H1 (cell line): ENCODE measurements around the gene LDLRAD4. TPM values are rescaled to one million over a fixed set of nuclear protein-coding genes. Genes with fewer than 3 reads are reported as not detected.

Source experiments
- CTCF ChIA-PET: fragments of 300-600 bp; sonication (Branson Sonifier 250); formaldehyde crosslinking; loops from one replicate; lab custom pipeline; 2021; ENCODE audit not compliant: partially characterized antibody; lab: Charles Lee
- POLR2A ChIA-PET: fragments of 300-600 bp; sonication (Branson Sonifier 250); formaldehyde crosslinking; loops from one replicate; lab custom pipeline; 2021; ENCODE audit warnings: inconsistent platforms; ENCODE audit not compliant: partially characterized antibody; lab: Charles Lee
- DNase-seq, 2 experiments: peaks; one replicate each; pipeline versions ENCODE4 v3.0.0 to v3.0.0-alpha.2; 2010 to 2022; ENCODE audit warnings: low spot score in 2 of 2, low read depth in 1 of 2, mixed read lengths in 1 of 2
- FAIRE-seq: peaks from 2 replicates; lab custom pipeline; 2011; peaks lifted over from hg19 to GRCh38; lab: Jason Lieb, UNC
- H2AFZ ChIP-seq: 2 replicates; pipeline ENCODE4 v1.8.1; 2012; ENCODE audit warnings: low read length, inconsistent platforms
- H2AK5ac ChIP-seq: 2 replicates; pipeline ENCODE4 v1.6.1; 2013; ENCODE audit warnings: low read depth, low read length
- H2BK120ac ChIP-seq: replicated peaks from 2 replicates; pipeline ENCODE3; 2013; ENCODE audit warnings: low read depth, low read length, inconsistent platforms
- H2BK12ac ChIP-seq: 2 replicates; pipeline ENCODE4 v1.6.1; 2013; ENCODE audit warnings: low read depth, low read length
- H2BK15ac ChIP-seq: 2 replicates; pipeline ENCODE4 v1.6.1; 2013; ENCODE audit warnings: low read length
- H2BK20ac ChIP-seq: 2 replicates; pipeline ENCODE4 v1.6.1; 2013; ENCODE audit warnings: low read length
- H2BK5ac ChIP-seq: 2 replicates; pipeline ENCODE4 v1.6.1; 2013; ENCODE audit warnings: low read depth, low read length
- H3K14ac ChIP-seq: 2 replicates; pipeline ENCODE4 v1.6.1; 2013; ENCODE audit warnings: inconsistent platforms; ENCODE audit not compliant: insufficient read length
- H3K18ac ChIP-seq: 2 replicates; pipeline ENCODE4 v1.6.1; 2013; ENCODE audit warnings: low read length; ENCODE audit errors: extremely low read depth
- H3K23ac ChIP-seq: 2 replicates; pipeline ENCODE4 v1.6.1; 2013; ENCODE audit warnings: inconsistent platforms; ENCODE audit not compliant: insufficient read length
- H3K23me2 ChIP-seq: 2 replicates; pipeline ENCODE4 v1.6.1; 2013; ENCODE audit warnings: low read depth, low read length
- H3K27ac ChIP-seq: 2 replicates; pipeline ENCODE4 v1.6.1; 2011; ENCODE audit warnings: low read depth, low read length, inconsistent platforms
- H3K27me3 ChIP-seq, 4 experiments: replicated peaks in 1 of 4; 1 replicate in 1 of 4; 2 replicates in 3 of 4; pipeline versions ENCODE4 v1.6.1 to v1.8.1; 2011 to 2013; ENCODE audit warnings: low read length in 3 of 4, mild to moderate bottlenecking in 3 of 4, inconsistent platforms in 2 of 4, mixed read lengths in 2 of 4, moderate library complexity in 1 of 4; ENCODE audit not compliant: control insufficient read depth in 3 of 4, insufficient read depth in 3 of 4; ENCODE audit errors: extremely low read depth in 1 of 4
- H3K36me3 ChIP-seq, 4 experiments: 2 replicates each; pipeline versions ENCODE4 v1.6.1 to v1.8.1; 2011 to 2013; ENCODE audit warnings: mild to moderate bottlenecking in 4 of 4, low read length in 3 of 4, moderate library complexity in 2 of 4, control low read depth in 1 of 4, inconsistent platforms in 1 of 4; ENCODE audit not compliant: insufficient read depth in 4 of 4, control insufficient read depth in 2 of 4
- H3K4ac ChIP-seq: replicated peaks from 2 replicates; pipeline ENCODE3; 2013; ENCODE audit warnings: low read length, low read depth, mixed read lengths, inconsistent platforms; ENCODE audit not compliant: insufficient read length
- H3K4me1 ChIP-seq, 4 experiments: replicated peaks in 1 of 4; 1 replicate in 1 of 4; 2 replicates in 3 of 4; pipeline versions ENCODE4 v1.6.1 to v1.8.1; 2011 to 2013; ENCODE audit warnings: low read length in 3 of 4, inconsistent platforms in 2 of 4, mixed read lengths in 1 of 4; ENCODE audit not compliant: insufficient read depth in 4 of 4, control insufficient read depth in 3 of 4
- H3K4me2 ChIP-seq, 2 experiments: 2 replicates each; pipeline versions ENCODE4 v1.6.1 to v1.8.1; 2011 to 2013; ENCODE audit warnings: low read depth in 2 of 2, low read length in 2 of 2, control low read depth in 1 of 2, inconsistent platforms in 1 of 2, mild to moderate bottlenecking in 1 of 2; ENCODE audit not compliant: insufficient read depth in 1 of 2
- H3K4me3 ChIP-seq, 4 experiments: fragments of 200-600, 300-600 bp in 1 of 4; sonication (generic), shearing (Covaris generic), sonication (Bioruptor Twin) in 1 of 4; 2 replicates each; pipeline versions ENCODE4 v1.5.1 to v1.8.1; 2011 to 2016; ENCODE audit warnings: low read length in 4 of 4, low read depth in 3 of 4, control low read depth in 2 of 4, inconsistent platforms in 2 of 4, mild to moderate bottlenecking in 2 of 4, mixed read lengths in 1 of 4, moderate library complexity in 1 of 4; ENCODE audit not compliant: insufficient read depth in 2 of 4; ENCODE audit errors: extremely low read depth in 1 of 4
- H3K56ac ChIP-seq: replicated peaks from 2 replicates; pipeline ENCODE3; 2013; ENCODE audit warnings: low read depth, mild to moderate bottlenecking, mixed read lengths, low read length, inconsistent platforms; ENCODE audit not compliant: insufficient read length
- H3K79me1 ChIP-seq: 2 replicates; pipeline ENCODE4 v1.6.1; 2013; ENCODE audit warnings: low read depth, low read length, control low read depth
- H3K79me2 ChIP-seq, 2 experiments: 2 replicates each; pipeline versions ENCODE4 v1.6.1 to v1.8.1; 2012 to 2013; ENCODE audit warnings: low read length in 2 of 2, mild to moderate bottlenecking in 2 of 2, inconsistent platforms in 1 of 2; ENCODE audit not compliant: insufficient read depth in 2 of 2, control insufficient read depth in 1 of 2
- H3K9ac ChIP-seq, 4 experiments: replicated peaks in 1 of 4; 1 replicate in 1 of 4; 2 replicates in 3 of 4; pipeline versions ENCODE4 v1.6.1 to v1.8.1; 2011 to 2013; ENCODE audit warnings: low read depth in 3 of 4, low read length in 3 of 4, control low read depth in 2 of 4, mild to moderate bottlenecking in 2 of 4, moderate library complexity in 2 of 4, inconsistent platforms in 1 of 4; ENCODE audit errors: extremely low read depth in 1 of 4
- H3K9me3 ChIP-seq, 2 experiments: 2 replicates each; pipeline versions ENCODE4 v1.6.1 to v1.8.1; 2012 to 2013; ENCODE audit warnings: mild to moderate bottlenecking in 2 of 2, moderate library complexity in 2 of 2, control low read depth in 1 of 2, inconsistent platforms in 1 of 2, low read depth in 1 of 2, low read length in 1 of 2, mixed read lengths in 1 of 2; ENCODE audit not compliant: insufficient read depth in 2 of 2
- H4K20me1 ChIP-seq, 2 experiments: replicated peaks in 1 of 2; 2 replicates each; pipeline versions ENCODE3 to v1.8.1; 2011 to 2013; ENCODE audit warnings: inconsistent platforms in 2 of 2, low read length in 2 of 2, mild to moderate bottlenecking in 1 of 2; ENCODE audit not compliant: insufficient read depth in 2 of 2, control insufficient read depth in 1 of 2
- H4K5ac ChIP-seq: 2 replicates; pipeline ENCODE4 v1.6.1; 2013; ENCODE audit warnings: low read length, low read depth, mixed read lengths, inconsistent platforms; ENCODE audit not compliant: insufficient read length
- H4K8ac ChIP-seq: 2 replicates; pipeline ENCODE4 v1.8.0; 2013; ENCODE audit warnings: mild to moderate bottlenecking, moderate library complexity, low read length, inconsistent platforms; ENCODE audit not compliant: insufficient read depth; ENCODE audit errors: extremely low read depth
- H4K91ac ChIP-seq: replicated peaks from 2 replicates; pipeline ENCODE3; 2013; ENCODE audit warnings: low read length, mixed read lengths, inconsistent platforms; ENCODE audit not compliant: insufficient read length
- ATF3 ChIP-seq: IDR thresholded peaks from 2 replicates; pipeline ENCODE4 v1.6.1; 2011; ENCODE audit warnings: low read depth, mild to moderate bottlenecking, low read length; ENCODE audit not compliant: insufficient read depth
- CHD2 ChIP-seq: IDR thresholded peaks from 2 replicates; pipeline ENCODE4 v1.6.1; 2012; ENCODE audit warnings: low read length, improper control_type of control experiment
- EGR1 ChIP-seq: IDR thresholded peaks from 2 replicates; pipeline ENCODE4 v1.6.1; 2011; ENCODE audit warnings: low read depth, low read length, borderline replicate concordance
- EZH2 ChIP-seq: fragments of 200-600 bp; sonication (generic); IDR thresholded peaks from 2 replicates; pipeline ENCODE4 v1.7.1; 2012; ENCODE audit warnings: low read depth, mild to moderate bottlenecking, moderate library complexity, low read length, inconsistent platforms; ENCODE audit not compliant: severe bottlenecking
- KDM4A ChIP-seq: IDR thresholded peaks from one replicate; pipeline ENCODE4 v1.7.1; 2012; ENCODE audit warnings: low read depth, mild to moderate bottlenecking, moderate library complexity, low read length, inconsistent platforms; ENCODE audit not compliant: severe bottlenecking
- POU5F1 ChIP-seq: IDR thresholded peaks from 2 replicates; pipeline ENCODE4 v1.6.1; 2011; ENCODE audit warnings: low read depth, mild to moderate bottlenecking, low read length, moderate library complexity
- RFX5 ChIP-seq: IDR thresholded peaks from 2 replicates; pipeline ENCODE4 v1.6.1; 2011; ENCODE audit warnings: low read depth, low read length, improper control_type of control experiment, borderline replicate concordance
- TAF1 ChIP-seq: IDR thresholded peaks from 2 replicates; pipeline ENCODE4 v1.6.1; 2011; ENCODE audit warnings: mild to moderate bottlenecking, low read depth, low read length
- TEAD4 ChIP-seq: IDR thresholded peaks from 2 replicates; pipeline ENCODE4 v1.6.1; 2012; ENCODE audit warnings: low read depth, low read length, inconsistent platforms, mixed read lengths
- WGBS, 2 experiments: shearing (Covaris generic) in 1 of 2; methylation state at CpG; one replicate each; pipeline versions ENCODE4 v1.1.6 to v1.1.7; 2013 to 2015; ENCODE audit warnings: low lambda C conversion rate in 2 of 2, mixed read lengths in 2 of 2, inconsistent platforms in 1 of 2, low coverage in 1 of 2, missing lambda C conversion rate in 1 of 2; ENCODE audit not compliant: insufficient replicate concordance in 2 of 2, insufficient coverage in 1 of 2, insufficient read length in 1 of 2; ENCODE audit errors: extremely low coverage in 1 of 2, missing lambda C conversion rate in 1 of 2; 5-methylcytosine and 5-hydroxymethylcytosine counted together
- polyA plus RNA-seq, 7 experiments: library from polyadenylated mRNA; depleted of rRNA in 3 of 7; stranded (reverse) in 5 of 7; unstranded in 2 of 7; fragments of >200 nt in 5 of 7; fragments of 200-250 nt in 2 of 7; gene quantifications; 1 replicate in 5 of 7; 2 replicates in 1 of 7; 4 replicates in 1 of 7; pipeline versions ENCODE4 v1.2.1 to v1.2.3, GENCODE V29; 2011 to 2013; ENCODE audit warnings: missing spikeins in 2 of 7, mixed read lengths in 2 of 7
- total RNA-seq: library from RNA; stranded (reverse); fragmentation: NEBNext Ultra II Directional; extraction: Animal tissue kit (Norgen Biotek cat#: 25700); gene quantifications from 2 replicates; pipeline ENCODE4 v1.2.1, GENCODE V29; 2021
- TF ChIP-seq, protein P1 (sequence below): IDR thresholded peaks from 2 replicates; pipeline ENCODE4 v1.6.1; 2012; ENCODE audit warnings: low read length, inconsistent platforms

Gene LDLRAD4
- total and polyA plus RNA-seq, 2 of the 8 experiments (the other 6 are each of a cell fraction or from before 2014, with no cell fraction given) = 0.77 to 1.4 TPM

GRCh38 chr18:13658436-13659204 lies 440.1 kb downstream of the LDLRAD4 start:
- no peak overlapping the region for H2BK120ac ChIP-seq
- no peaks in the 10 kb centered on the region for H3K79me1 ChIP-seq
- ChIA-PET POLR2A (no interaction called here), CTCF (interaction anchor here (1.2 kb wide), 1 partner anchor 14 kb away, joined by 3 read pairs; no protein-coding TSS in a partner anchor)
- no peak overlapping the region for H4K91ac ChIP-seq
- H3K4me3 ChIP-seq = no peak overlapping the region
- no peak overlapping the region for H3K14ac ChIP-seq
- H3K9ac ChIP-seq = no peak overlapping the region
- H4K8ac ChIP-seq = no peak overlapping the region
- H2BK12ac ChIP-seq = no peak overlapping the region
- no peak overlapping the region for H2BK5ac ChIP-seq
- no peak overlapping the region for H2BK20ac ChIP-seq
- no peaks in the 10 kb centered on the region for H3K23me2 ChIP-seq
- no peak overlapping the region for H4K5ac ChIP-seq
- no peaks in the 10 kb centered on the region; a peak in 1 of 7 replicates for H3K4me1 ChIP-seq
- no peak overlapping the region for H3K18ac ChIP-seq
- H3K36me3 ChIP-seq = no peaks in the 10 kb centered on the region
- H2AK5ac ChIP-seq = no peak overlapping the region
- no peaks in the 10 kb centered on the region for H3K9me3 ChIP-seq
- no peak overlapping the region for H3K23ac ChIP-seq
- no peak overlapping the region for H2BK15ac ChIP-seq
- WGBS, 2 experiments = 77% methylated on average over 8 of the region's 8 CpGs; no CpG with 5 or more reads in 1 of the 2 experiments
- H3K4me2 ChIP-seq = no peak overlapping the region
- no peak overlapping the region for H3K56ac ChIP-seq
- DNase-seq = no peak
- no peak overlapping the region for H3K4ac ChIP-seq
- FAIRE-seq = no peak
- H2AFZ ChIP-seq = no peak overlapping the region
- H3K27ac ChIP-seq = no peak overlapping the region
- no peaks in the 10 kb centered on the region for H3K79me2 ChIP-seq
- H4K20me1 ChIP-seq = no peaks in the 10 kb centered on the region
- no peaks in the 10 kb centered on the region for H3K27me3 ChIP-seq
- TF ChIP-seq KDM4A = no peak
- TF ChIP-seq, protein P1, sequence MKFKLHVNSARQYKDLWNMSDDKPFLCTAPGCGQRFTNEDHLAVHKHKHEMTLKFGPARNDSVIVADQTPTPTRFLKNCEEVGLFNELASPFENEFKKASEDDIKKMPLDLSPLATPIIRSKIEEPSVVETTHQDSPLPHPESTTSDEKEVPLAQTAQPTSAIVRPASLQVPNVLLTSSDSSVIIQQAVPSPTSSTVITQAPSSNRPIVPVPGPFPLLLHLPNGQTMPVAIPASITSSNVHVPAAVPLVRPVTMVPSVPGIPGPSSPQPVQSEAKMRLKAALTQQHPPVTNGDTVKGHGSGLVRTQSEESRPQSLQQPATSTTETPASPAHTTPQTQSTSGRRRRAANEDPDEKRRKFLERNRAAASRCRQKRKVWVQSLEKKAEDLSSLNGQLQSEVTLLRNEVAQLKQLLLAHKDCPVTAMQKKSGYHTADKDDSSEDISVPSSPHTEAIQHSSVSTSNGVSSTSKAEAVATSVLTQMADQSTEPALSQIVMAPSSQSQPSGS = no peak
- TF ChIP-seq CHD2 = no peak
- TF ChIP-seq RFX5 = no peak
- TF ChIP-seq TAF1 = no peak
- TF ChIP-seq EGR1 = no peak
- TF ChIP-seq POU5F1 = no peak
- TF ChIP-seq TEAD4 = no peak
- no peak for TF ChIP-seq EZH2
- no peak for TF ChIP-seq ATF3
